HG03139 (cell line): ENCODE results near the gene OXCT2.
"Not testable (repeated sequence)": the region's sequence is repeated elsewhere in the genome, so short reads cannot be mapped to it uniquely, and the experiment has no call there.

Experiments
- ATAC-seq: cut with Tn5 transposase; IDR thresholded peaks from one replicate; pipeline ENCODE4 v1.9.1; 2021; ENCODE audit not compliant: unreplicated experiment

Gene OXCT2

DNA sequence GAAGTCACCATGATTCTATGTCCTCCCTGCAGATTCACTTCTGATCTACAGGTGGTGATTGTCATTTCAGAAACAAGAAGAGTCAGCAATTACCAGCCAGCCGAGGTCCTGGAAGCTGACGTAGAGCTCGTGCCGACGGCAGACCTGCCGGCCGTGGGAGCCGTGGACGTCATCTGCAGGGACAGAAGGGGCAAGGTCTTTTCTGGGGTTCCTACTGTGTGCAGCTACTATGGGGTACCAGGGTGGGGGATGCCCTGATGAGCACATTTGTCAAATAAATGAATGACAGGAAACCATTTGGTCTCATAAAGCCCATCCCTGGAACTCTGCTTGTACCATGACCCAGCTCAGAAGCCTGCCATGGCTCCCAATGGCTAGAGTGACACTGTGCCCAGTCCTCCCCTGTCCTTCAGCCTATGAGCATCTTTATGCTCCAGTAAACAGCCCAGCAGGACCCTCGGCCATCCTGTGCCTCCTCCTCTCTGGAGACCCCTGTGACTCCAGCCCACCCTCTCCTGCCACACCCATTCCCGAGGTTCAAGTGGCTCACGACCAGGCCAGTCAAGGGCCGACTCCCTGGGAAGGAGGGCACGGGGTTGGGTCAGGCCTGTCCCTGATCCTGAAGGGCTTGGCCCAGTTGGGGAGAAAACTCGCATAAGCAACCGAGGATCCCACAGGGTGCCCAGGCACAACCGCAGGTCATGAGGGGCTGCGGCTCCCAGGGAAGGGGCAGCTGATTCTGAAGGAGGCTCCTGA lies 7.4 kb downstream of the OXCT2 start:
- not testable (repeated sequence) for ATAC-seq

DNA sequence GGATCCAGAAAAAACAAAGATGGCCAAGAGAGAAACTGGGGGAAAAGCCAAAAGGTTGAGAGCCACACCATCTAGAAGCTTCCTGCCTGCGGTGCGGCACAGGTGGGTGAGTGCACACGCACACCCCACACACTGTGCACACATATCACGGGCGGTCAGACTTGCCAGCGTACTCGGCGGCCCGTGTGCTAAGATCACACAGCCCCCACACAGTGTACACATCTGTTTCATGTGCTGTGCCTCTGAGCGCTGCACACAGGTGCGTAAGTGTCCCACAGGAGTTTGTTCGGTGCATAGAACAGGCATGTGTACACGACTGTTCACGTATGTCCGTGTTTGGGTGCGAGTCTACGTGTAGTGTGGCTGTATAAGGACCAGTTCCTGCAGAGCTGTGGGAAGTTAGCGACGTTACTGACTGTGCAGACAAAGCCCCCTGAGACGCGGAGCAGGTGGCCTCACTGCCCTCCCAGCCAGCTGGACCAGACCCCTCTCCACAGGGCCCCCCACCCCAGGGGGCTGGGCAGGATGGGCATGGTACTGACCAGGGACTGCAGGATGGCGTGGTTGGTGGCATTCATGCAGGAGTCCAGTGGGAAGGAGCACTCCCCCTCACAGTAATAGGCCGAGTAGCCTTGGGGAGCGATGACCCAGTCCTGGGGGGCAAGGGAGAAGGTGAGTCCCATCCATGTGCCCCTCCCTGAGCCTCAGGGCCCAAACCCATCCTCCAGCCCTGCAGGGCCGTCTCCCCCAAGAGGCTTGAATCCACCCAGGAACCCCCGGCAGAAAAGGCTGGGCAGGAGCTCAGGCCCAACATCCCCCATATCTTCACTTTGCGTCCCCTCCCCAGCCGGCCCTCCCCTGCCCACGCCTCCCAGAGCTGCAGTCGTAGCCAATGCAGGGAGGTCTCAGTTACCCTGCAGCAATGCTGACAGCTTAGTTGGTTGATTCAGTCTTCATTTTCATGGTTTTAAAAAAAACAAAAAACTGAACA lies 8.3 kb downstream of the OXCT2 start:
- ATAC-seq = no peak

DNA sequence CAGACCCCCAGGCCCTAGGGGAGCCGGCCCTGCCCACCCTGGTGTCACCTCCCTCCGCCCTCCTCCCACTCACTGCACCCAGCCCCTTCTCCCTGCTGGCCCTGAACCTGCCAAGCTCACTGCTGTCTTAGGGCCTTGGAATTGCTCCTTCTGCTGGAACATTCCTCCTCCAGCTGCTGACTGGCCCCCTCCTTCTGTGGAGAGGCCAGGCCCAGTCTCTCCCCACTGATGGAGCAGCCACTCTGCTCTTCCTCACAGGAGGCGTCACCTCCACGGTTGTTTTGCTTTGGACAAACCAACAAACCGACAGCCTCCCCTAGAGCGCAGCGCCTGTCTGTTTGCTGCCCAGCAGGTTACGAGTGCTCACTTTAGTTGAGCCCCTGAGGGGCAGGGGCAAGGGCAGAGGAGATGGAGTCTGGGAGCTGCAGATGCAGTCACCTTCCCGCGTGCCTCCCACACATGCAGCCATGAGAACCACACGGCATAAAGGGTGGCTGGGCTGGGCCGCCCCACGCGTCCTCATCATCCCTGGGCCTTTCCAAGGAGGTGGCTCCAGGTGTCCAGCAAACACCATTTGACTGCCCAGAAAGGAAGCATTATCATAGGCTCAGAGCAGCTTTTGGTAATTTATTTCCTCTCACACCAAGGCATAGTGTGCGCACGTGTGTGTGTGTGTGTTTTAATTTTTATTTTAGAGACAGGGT lies 9.4 kb downstream of the OXCT2 start:
- ATAC-seq = no peak

DNA sequence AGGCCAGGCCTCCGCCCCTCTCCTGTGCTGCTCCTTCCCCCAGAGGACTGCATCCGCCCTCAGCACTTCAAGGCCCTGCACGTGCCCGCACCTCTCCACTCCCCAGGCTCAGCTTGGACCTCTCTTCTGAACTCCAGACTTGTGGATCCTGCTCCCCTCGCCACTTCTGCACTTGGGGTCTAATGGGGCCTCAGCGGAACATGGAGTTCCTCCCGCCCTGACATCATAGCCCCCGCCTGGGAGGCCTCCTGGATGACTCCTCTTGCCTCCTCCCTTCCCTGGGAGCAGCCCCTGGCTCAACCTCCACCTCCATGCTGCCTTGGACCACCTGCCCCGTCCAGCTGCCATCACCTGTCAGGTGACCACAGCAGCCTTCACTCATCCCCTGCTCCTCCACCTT lies 10.1 kb downstream of the OXCT2 start:
- ATAC-seq = no peak

DNA sequence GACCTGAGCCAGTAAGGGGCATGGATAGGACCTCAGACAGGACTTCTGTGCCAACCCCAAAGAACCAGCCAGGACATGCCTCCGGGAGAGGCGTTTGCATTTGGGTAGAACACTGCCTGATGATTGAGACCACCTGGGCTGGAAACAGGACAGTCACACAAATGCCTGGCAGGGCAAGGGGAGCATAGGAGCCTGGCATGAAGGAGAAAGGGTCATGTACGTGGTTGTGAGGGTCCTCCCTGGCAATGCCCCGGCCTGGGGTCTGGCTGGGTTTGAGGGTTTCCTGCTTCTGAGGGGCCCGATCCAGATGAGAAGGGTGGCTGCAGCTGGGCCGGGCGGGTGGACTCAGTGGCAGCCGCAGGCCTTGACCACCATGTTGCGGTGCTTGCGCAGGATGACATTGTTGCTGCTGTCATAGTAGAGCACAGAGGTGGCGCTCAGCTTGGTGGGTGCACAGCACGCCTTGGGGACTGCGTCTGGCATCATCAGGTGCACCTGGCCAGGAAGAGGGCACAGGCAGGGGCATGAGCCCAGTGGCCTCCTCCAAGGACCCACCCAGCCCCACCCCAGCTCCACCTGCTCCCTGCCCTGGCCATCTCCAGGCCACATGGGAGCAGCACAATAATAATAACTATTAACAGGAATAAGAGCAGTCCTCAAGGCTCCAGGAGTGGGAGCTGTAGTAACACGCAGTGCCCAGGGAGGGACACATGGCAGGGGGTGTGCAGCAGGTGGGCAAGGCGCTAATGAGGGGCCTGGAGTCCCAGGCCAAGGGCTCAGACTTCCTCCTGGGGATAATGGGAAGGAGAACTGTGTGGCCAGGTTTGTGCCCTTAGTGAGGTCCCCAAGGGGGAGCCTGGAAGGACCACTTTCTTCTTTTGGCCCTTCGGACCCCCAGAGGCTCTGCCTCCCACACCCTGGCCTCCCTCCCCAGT lies 10.8 kb downstream of the OXCT2 start:
- no peak for ATAC-seq

DNA sequence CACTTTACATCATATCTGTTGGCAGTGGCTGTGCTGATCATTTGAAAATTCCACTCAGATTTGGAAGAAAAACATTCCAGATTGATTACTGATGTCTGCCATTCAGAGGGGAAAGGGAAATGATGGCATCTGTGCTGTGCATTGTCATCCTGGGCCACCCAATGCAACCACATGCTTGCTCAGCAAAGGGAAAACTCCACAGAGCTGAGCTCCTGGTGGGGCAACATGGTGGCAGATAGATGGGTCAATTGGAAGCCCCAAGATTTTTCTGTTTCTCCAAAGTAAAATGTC lies 11.8 kb downstream of the OXCT2 start:
- ATAC-seq = no peak

DNA sequence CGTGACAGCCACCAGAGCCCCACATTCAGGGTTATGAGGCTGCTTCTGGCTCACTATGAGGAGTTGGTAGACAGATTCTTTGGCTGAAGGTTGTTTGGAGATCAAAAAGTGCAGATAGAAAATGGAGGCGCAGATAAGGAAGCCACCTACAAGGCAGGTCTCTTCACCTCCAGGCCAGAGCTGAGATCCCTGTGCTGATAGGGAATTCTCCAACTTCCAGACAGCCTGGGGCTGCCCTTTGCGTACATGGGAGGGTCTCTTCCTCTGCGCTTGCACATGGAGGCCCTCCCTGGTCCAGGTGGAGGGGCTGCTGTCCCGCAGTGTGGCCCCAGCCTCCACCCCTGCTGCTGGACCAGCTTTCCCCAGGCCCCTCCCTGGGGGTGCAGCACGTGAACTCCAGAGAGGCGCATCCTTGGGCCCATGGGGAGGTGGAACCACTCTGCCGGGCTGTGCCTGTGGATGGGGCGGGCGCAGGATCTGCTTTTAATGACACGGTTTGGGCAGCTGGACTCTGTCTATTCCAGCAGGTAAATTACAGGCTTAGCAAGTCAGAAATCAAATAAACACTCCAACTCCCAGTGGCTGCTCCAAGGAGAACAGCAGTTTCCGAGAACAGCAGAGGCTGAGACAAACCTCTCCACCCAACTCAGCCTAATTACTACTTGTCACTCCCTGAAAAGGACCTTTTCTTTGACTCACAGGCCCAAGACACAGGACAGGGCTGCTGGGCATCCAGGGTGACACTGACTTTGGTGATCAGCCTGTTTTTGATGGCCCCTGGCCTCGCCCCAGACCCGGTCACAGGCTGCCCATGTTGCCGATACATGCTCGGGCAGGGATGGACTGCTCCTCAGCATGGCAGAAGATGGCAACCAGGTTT lies 12.4 kb downstream of the OXCT2 start:
- no peak for ATAC-seq

DNA sequence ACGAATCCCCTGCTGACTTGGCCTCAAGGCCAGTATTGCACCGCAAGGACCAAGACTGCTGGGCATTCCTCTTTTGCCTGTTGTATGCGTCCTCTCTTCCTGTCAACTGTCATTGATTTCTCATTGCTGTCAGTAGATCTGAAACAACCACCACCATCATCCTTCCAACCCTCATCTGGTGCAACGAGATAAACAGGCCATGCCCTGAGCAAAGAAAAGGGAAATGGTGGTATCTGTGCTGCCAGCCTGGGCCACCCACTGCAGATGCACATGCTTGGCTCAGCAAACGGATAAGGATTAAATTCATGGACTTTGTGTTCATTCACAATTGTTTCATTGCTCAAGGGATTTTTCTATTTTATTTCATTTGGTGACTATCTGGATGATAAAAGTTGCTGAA lies 13.6 kb downstream of the OXCT2 start:
- no peak for ATAC-seq

DNA sequence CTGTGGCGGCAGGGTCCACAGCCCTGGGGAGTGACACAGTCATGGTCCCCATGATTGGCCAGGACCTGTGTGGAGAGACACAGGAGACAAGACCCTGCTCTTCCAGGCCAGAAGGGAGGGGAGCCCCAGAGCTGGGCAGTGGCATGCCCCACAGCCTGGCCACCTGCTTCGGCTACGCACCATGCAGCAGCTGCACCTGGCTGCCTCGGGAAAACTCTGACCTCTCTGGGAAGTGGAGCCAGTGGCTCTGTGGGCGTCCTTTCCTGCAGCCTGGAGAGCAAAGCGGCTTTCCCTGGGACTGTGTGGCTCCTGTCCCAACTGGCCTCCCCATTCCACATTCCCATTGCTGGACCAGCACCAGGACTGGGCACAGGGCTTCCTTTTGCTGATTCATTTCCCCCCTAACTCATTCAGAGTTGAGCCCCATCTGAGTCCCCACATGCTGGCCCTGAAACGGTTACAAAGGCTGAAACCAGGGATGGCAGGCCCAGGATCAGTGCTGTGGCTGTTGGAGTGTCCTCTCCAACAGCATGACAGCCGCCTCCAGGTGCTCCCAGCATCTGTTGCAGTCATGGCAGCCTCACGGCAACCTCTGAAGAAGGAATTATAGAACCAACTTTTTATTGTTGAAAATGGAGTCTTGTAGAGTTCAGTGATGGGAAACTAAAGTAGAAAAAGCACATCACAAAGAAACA lies 15.0 kb downstream of the OXCT2 start:
- ATAC-seq = no peak

DNA sequence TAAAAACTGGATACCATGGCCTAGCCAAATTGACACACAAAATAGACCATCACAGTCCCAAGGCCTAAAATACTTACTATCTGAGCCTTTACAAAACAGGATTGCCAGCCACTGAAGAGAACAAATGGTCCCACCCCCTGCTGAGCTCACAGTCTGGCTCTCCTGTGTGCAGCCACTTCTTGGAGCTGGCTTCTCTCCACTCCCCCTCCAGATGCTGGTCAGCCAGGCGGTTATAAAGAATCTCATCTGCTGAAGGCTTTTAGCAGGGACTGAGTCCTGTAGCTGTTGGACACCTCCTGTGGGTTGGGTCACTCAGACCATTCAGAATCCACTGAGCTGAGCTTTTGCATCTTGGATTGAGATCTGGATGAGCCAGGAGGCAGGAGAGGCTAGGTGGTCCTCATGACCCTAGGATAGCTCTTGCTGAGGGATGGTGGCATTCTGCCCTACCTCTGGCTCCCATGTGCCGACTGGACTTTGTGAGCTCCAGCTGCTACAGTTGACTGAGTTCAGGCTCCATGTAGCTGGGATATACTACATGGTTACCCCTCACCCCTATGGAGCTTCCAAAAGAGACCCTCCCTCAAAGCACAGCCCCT lies 16.1 kb downstream of the OXCT2 start:
- ATAC-seq = no peak

DNA sequence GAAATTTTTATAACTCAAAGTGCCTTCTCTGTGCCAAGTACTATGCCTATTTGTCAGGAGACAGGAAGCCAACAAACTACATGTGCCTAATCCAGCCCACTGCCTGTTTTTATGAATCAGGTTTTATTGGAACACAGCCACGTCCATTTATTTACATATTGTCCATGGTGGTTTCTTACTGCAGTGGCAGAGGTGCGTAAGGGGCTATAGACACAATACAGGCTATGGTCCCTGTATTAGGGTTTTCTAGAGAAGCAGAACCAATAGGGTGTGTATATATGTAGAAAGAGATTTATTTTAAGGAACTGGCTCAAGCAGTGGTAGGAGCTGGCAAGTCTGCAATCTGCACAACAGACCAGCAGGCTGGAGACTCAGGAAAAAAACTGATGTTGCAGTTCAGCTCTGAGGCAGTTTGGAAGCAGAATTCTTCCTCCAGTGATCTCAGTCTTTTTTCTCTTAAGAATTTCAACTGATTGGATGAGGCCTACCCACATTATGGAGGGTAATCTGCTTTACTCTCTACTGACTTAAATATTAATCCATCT lies 17.1 kb downstream of the OXCT2 start:
- no peak for ATAC-seq

DNA sequence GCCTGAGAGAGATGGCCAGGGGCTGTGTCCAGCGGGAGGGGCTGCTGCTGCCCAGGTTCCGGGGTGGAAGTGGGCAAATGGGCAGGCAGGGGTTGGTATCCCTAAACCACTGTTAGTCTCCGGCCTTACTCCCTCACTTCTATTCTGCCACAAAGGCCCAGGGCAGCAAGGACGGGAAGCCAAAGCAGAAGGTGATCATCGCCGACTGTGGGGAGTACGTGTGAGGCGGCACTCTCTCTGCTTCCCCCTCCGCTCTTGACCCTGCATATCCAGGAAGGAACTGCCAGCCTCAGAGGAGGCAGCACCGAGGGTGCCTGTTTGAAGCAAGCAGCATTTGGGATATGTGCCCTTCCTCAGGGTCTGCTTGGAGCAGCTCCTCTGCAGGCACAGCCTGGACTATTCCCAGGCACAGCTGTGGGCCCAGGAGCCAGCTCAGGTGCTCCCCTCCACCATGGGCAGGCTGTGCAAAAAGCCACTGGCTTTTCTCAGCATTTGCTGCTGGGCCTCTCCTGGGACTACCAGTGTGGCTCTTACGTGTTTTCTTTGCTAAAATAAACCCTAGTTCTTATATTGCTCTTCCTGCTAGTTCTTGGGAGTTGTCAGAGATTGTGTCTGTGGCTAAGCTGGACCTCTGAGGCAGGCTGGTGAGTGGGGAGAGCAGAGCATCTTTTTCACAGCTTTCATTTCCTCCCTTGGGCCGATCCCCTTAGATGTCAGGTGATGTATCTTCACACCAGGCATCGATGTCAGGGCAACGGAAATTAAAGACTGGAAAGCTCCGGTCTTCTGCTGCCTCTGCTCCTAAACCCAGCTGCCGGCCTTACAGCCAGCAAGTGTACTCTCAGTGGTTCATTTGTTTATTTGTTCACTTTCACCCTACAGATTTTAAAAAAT lies 17.8 kb downstream of the OXCT2 start:
- no peak for ATAC-seq

DNA sequence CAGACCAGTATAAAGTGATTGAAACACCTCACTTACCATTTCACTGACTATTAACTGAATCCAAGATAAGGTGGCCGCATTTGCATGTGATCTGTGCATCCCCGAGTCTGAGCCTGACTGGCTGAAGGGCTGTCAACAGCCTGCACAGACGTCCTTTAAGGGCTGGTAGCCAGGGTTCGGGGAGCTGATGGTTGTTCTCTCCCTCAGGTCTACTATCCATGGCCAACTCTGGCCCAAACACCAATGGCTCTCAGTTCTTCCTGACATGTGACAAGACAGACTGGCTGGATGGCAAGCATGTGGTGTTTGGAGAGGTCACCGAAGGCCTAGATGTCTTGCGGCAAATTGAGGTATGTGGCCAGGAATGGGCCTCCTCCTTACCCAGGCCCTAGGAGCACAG lies 18.4 kb downstream of the OXCT2 start:
- ATAC-seq = no peak

DNA sequence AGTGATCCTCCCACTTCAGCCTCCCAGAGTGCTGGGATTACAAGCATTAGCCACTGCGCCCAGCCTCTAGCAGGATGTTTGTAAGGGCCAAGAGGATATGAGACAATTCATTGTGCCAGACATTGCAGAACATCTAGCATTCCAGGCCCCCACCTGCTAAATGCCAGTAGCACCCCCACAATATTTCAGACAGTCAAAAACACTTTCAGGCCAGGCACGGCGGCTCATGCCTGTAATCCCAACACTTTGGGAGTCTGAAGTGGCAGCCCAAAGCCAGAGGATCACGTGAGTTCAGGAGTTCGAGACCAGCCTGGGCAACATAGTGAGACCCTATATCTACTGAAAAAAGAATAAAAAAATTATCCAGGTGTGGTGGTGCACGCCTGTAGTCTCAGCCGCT lies 19.6 kb downstream of the OXCT2 start:
- no peak for ATAC-seq

DNA sequence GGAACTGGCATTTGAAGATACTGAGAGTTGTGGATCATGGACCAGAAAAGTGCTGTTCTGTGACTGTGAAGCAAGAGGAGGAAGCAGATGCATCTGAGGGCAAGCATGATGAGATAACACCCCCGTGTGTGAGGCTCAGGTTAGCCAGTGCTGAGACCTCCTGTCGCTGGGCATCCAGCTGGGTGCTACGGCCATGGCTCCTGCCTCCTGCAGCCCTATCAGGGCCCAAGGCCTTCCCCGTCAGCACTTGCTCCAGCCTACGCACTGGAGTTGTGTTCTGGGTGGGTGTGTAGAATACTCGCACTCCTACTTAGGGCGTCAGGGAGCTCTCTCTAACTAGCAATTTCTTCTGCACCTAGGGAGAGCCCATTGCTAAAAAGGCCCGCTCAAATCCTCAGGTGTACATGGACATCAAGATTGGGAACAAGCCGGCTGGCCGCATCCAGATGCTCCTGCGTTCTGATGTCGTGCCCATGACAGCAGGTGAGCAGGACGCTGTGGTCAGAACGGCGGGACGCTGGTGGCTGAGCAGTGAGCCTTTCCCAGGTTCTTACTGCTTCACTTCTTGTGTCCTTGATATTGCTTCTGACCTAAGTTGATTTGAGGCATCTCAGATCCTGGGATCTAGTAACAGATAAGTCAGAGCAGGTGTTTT lies 26.0 kb downstream of the OXCT2 start:
- no peak for ATAC-seq

DNA sequence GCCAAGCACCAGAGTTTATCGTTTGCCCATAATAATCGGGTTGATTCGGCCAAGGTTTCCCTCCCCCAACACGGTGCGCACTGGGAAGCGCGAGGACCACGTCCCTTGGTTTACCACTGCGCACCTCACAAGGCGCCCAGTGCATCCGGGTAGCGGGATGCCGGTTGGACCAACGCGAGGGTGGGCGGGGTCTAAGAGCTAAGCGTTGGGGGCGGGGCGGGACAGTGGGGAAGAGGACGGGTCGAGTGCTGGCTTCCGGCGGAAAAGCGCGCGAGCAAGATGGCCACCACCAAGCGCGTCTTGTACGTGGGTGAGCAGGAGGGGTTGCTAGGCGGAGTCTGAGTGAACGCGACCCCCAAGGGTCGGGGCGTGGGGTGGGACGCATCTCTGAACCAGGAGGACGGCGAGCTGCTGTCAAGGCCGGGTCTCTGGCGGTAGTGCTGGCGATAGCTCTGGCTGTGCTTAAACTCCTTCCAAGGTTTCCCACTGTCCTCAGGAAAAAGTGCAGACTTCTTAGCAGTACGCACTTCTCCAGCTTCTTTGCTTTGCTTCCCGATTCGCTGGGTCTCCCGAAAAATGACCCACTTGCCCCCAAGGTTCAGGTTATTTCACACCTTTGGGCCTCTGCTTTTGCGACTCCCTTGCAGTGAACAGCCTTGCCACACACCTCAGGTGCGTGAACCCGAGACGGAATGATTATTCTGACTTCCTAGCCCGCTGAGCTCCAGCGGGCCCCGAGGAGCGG lies 32.4 kb downstream of the OXCT2 start, which contains the start of gene PPIE:
Gene PPIE, plus strand, starts transcription at position 261 of the 745 bp plus-strand sequence. Its CDS starts 19 bp downstream, at position 280.
- ATAC-seq = peak; percentile 79
